ENCODE measurements around the gene WIPF1.

The WIPF1 gene

GRCh38 chr2:174516501-174517378, 80.9 kb downstream of the WIPF1 start:
- no peak overlapping the region for H3K4me3 ChIP-seq (ENCODE audit: low read depth, low read length)
- no peak for DNase-seq (ENCODE audit: low read depth)

DNA sequence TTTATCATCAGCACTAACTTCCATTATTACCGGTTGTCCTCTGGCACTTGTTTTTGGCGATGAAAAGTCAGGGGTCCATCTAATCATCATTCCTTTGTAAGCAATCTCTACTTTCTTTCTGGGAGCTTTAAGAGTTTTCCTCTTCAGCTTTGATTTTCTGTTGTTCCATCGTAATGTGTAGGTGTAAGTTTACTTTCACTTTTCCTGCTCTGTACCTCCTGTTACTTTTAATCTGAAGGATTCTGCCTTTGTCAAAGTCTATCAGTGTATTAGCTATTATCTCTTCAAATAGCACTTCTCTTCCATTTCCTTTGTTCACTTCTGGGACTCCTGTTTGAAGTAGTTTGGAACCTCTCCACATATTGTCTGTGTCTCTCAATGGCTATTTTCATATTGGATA, 85.3 kb downstream of the WIPF1 start:
- no peak overlapping the region for H3K4me3 ChIP-seq (ENCODE audit: low read depth, low read length)
- DNase-seq (ENCODE audit: low read depth): no peak
- TF ChIP-seq, protein P1, sequence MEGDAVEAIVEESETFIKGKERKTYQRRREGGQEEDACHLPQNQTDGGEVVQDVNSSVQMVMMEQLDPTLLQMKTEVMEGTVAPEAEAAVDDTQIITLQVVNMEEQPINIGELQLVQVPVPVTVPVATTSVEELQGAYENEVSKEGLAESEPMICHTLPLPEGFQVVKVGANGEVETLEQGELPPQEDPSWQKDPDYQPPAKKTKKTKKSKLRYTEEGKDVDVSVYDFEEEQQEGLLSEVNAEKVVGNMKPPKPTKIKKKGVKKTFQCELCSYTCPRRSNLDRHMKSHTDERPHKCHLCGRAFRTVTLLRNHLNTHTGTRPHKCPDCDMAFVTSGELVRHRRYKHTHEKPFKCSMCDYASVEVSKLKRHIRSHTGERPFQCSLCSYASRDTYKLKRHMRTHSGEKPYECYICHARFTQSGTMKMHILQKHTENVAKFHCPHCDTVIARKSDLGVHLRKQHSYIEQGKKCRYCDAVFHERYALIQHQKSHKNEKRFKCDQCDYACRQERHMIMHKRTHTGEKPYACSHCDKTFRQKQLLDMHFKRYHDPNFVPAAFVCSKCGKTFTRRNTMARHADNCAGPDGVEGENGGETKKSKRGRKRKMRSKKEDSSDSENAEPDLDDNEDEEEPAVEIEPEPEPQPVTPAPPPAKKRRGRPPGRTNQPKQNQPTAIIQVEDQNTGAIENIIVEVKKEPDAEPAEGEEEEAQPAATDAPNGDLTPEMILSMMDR (IDR thresholded peaks at IDR 0.05; ENCODE audit: low read depth, low read length, missing control alignments): no peak

More at GRCh38 chr2:174516501-174517378, 80.9 kb downstream of the WIPF1 start:
- TF ChIP-seq, protein P1 (IDR thresholded peaks at IDR 0.05; ENCODE audit: low read depth, low read length, missing control alignments): no peak

GRCh38 chr2:174511580-174512260, 85.9 kb downstream of the WIPF1 start:
- DNase-seq (ENCODE audit: low read depth): no peak
- H3K4me3 ChIP-seq (ENCODE audit: low read depth, low read length): no peak overlapping the region
- TF ChIP-seq, protein P1 (IDR thresholded peaks at IDR 0.05; ENCODE audit: low read depth, low read length, missing control alignments): no peak

- DNase-seq (ENCODE audit: low read depth): no peak
- TF ChIP-seq, protein P1 (IDR thresholded peaks at IDR 0.05; ENCODE audit: low read depth, low read length, missing control alignments): no peak
- H3K4me3 ChIP-seq (ENCODE audit: low read depth, low read length): no peak overlapping the region
Measured at GRCh38 chr2:174510583-174511189, 86.9 kb downstream of the WIPF1 start.
